HepG2 (cell line): ENCODE data around the gene CCDC85C. TPM values are rescaled to one million over a fixed set of nuclear protein-coding genes. Genes with fewer than 3 reads are reported as not detected.

Experiments used
- ARHGAP35 ChIP-seq: sonication (generic); formaldehyde crosslinking; IDR thresholded peaks from 2 replicates; pipeline ENCODE4 v1.9.0; 2022; ENCODE audit warnings: mild to moderate bottlenecking, inconsistent platforms, moderate library complexity, missing genetic modification reagents, borderline replicate concordance
- ATF7-NPFF ChIP-seq: sonication (generic); formaldehyde crosslinking; IDR thresholded peaks from 2 replicates; pipeline ENCODE4 v1.8.1; 2023; ENCODE audit warnings: mild to moderate bottlenecking, low read depth, missing genetic modification reagents, moderate library complexity
- CBX1 ChIP-seq: IDR thresholded peaks from one replicate; pipeline ENCODE4 v1.6.1; 2016; ENCODE audit warnings: antibody characterized with exemption, low read depth
- CEBPB ChIP-seq: IDR thresholded peaks from 2 replicates; pipeline ENCODE4 v1.6.1; 2011; ENCODE audit warnings: low read depth, low read length, improper control_type of control experiment, borderline replicate concordance
- GPN1 ChIP-seq: sonication (generic); formaldehyde crosslinking; IDR thresholded peaks from 2 replicates; pipeline ENCODE4 v1.5.1; 2020; ENCODE audit warnings: missing genetic modification reagents, borderline replicate concordance
- HNRNPLL ChIP-seq: fragments of 200-400 bp; formaldehyde crosslinking; IDR thresholded peaks from 2 replicates; pipeline ENCODE4 v1.6.1; 2017; ENCODE audit warnings: mild to moderate bottlenecking, low read depth, low read length; ENCODE audit not compliant: poor library complexity, severe bottlenecking
- JARID2 ChIP-seq: sonication (generic); formaldehyde crosslinking; IDR thresholded peaks from 2 replicates; pipeline ENCODE4 v1.8.1; 2023; ENCODE audit warnings: missing genetic modification reagents, inconsistent platforms; ENCODE audit not compliant: insufficient replicate concordance
- JDP2 ChIP-seq: sonication (generic); formaldehyde crosslinking; IDR thresholded peaks from 2 replicates; pipeline ENCODE4 v1.8.1; 2022; ENCODE audit warnings: missing genetic modification reagents, borderline replicate concordance
- MED1 ChIP-seq: sonication (generic); formaldehyde crosslinking; IDR thresholded peaks from 2 replicates; pipeline ENCODE4 v1.4.0; 2020; ENCODE audit warnings: missing genetic modification reagents
- PAXIP1 ChIP-seq: sonication (generic); formaldehyde crosslinking; conservative IDR thresholded peaks from 2 replicates; pipeline ENCODE4 v1.4.0; 2020; ENCODE audit warnings: mild to moderate bottlenecking, missing genetic modification reagents, moderate library complexity
- PRMT3 ChIP-seq: sonication (generic); formaldehyde crosslinking; IDR thresholded peaks from 2 replicates; pipeline ENCODE4 v1.8.1; 2022; ENCODE audit warnings: low read depth, mild to moderate bottlenecking, moderate library complexity, missing genetic modification reagents, borderline replicate concordance
- REL ChIP-seq: sonication (generic); formaldehyde crosslinking; conservative IDR thresholded peaks from 2 replicates; pipeline ENCODE4 v1.8.0; 2022; ENCODE audit warnings: mild to moderate bottlenecking, missing genetic modification reagents, moderate library complexity
- RFX5 ChIP-seq: IDR thresholded peaks from 2 replicates; pipeline ENCODE4 v1.6.1; 2011; ENCODE audit warnings: low read depth, low read length, improper control_type of control experiment
- RXRA ChIP-seq: sonication (generic); formaldehyde crosslinking; IDR thresholded peaks from 2 replicates; pipeline ENCODE4 v1.5.1; 2020; ENCODE audit warnings: missing genetic modification reagents
- SIN3A ChIP-seq: IDR thresholded peaks from 2 replicates; pipeline ENCODE4 v1.6.1; 2011; ENCODE audit warnings: low read depth, mild to moderate bottlenecking, control low read depth, low read length, borderline replicate concordance
- ZBTB44 ChIP-seq: sonication (generic); formaldehyde crosslinking; IDR thresholded peaks from 2 replicates; pipeline ENCODE4 v1.4.0; 2020; ENCODE audit warnings: missing genetic modification reagents
- ZFAT ChIP-seq: sonication (generic); formaldehyde crosslinking; conservative IDR thresholded peaks from 2 replicates; pipeline ENCODE4 v1.8.1; 2023; ENCODE audit warnings: missing genetic modification reagents, inconsistent platforms
- ZNF18 ChIP-seq: sonication (generic); formaldehyde crosslinking; IDR thresholded peaks from 2 replicates; pipeline ENCODE4 v1.8.0; 2022; ENCODE audit warnings: mild to moderate bottlenecking, missing genetic modification reagents; ENCODE audit not compliant: insufficient replicate concordance
- ZNF367 ChIP-seq: sonication (generic); formaldehyde crosslinking; IDR thresholded peaks from 2 replicates; pipeline ENCODE4 v1.4.0; 2020; ENCODE audit warnings: missing genetic modification reagents, borderline replicate concordance
- ZNF790 ChIP-seq: sonication (generic); formaldehyde crosslinking; IDR thresholded peaks from 2 replicates; pipeline ENCODE4 v1.8.0; 2022; ENCODE audit warnings: missing genetic modification reagents, mild to moderate bottlenecking, borderline replicate concordance
- ZSCAN25 ChIP-seq: sonication (generic); formaldehyde crosslinking; IDR thresholded peaks from 2 replicates; pipeline ENCODE4 v1.8.0; 2022; ENCODE audit warnings: mild to moderate bottlenecking, missing genetic modification reagents
- polyA plus RNA-seq, 8 experiments: library from polyadenylated mRNA; depleted of rRNA in 3 of 8; stranded (reverse) in 7 of 8; unstranded in 1 of 8; fragments of >200 nt; fragmentation: Illumina TruSeq in 4 of 8; extraction: Trizol in 4 of 8; gene quantifications; 2 replicates each; pipeline versions ENCODE4 v1.2.1 to v1.2.3, GENCODE V29; 2011 to 2016; ENCODE audit warnings: low read depth in 4 of 8, missing spikeins in 1 of 8, mixed read lengths in 1 of 8; ENCODE audit not compliant: insufficient read depth in 1 of 8
- total RNA-seq, 5 experiments: library from RNA; depleted of rRNA; stranded (reverse); fragments of >200 nt; fragmentation: Illumina TruSeq; extraction: Trizol; gene quantifications; 2 replicates each; pipeline ENCODE4 v1.2.3, GENCODE V29; 2016; ENCODE audit warnings: low read depth in 1 of 5
- TF ChIP-seq, protein P1 (sequence below): sonication (generic); formaldehyde crosslinking; IDR thresholded peaks from 2 replicates; pipeline ENCODE4 v1.8.1; 2023; ENCODE audit warnings: mild to moderate bottlenecking, moderate library complexity, missing genetic modification reagents

The CCDC85C gene
- total and polyA plus RNA-seq, 2 of the 13 experiments (the other 11 are each of a cell fraction or from before 2014, with no cell fraction given), result 18.8 to 43.8 TPM

GRCh38 chr14:99586054-99586760 is 17.8 kb downstream of the CCDC85C start (continued):
- TF ChIP-seq ZBTB44 (CRISPR knock-in tag), result no peak
- TF ChIP-seq ATF7-NPFF (CRISPR knock-in tag), result no peak
- no peak for TF ChIP-seq ZNF367 (CRISPR knock-in tag)
- peak; percentile 61; the same call in 1 of the 2 replicates for TF ChIP-seq RXRA (CRISPR knock-in tag)
- no peak for TF ChIP-seq GPN1 (CRISPR knock-in tag)
- no peak for TF ChIP-seq REL (CRISPR knock-in tag)
- no peak for TF ChIP-seq CBX1
- 0 out of 2 replicates have a peak, but pooled peaks have one; percentile 38 for TF ChIP-seq SIN3A
- no peak for TF ChIP-seq ZNF790 (CRISPR knock-in tag)
- TF ChIP-seq, protein P1, sequence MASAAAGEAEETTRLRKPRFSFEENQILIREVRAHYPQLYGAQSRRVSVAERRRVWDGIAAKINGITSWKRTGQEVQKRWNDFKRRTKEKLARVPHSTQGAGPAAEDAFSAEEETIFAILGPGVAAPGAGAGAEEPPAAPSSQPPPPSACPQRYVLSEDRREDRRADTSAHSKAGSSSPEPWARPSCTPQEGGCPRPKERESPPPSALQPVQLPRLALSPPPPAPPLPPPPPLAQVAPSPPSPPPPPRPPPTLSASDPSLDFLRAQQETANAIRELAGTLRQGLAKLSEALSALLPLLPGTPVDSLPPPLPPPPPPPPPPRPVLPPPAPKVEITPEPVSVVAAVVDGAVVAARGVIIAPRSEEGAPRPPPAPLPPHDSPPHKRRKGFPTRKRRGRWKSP (CRISPR knock-in tag), result no peak
- no peak for TF ChIP-seq ZSCAN25 (CRISPR knock-in tag)
- TF ChIP-seq ZNF18 (CRISPR knock-in tag), result no peak
- no peak for TF ChIP-seq JDP2
- no peak for TF ChIP-seq ZFAT
- TF ChIP-seq PAXIP1 (CRISPR knock-in tag), result peak; percentile 69
- 0 out of 2 replicates have a peak, but pooled peaks have one; percentile 23 for TF ChIP-seq MED1
- no peak for TF ChIP-seq ARHGAP35
- no peak for TF ChIP-seq CEBPB
- TF ChIP-seq PRMT3 (CRISPR knock-in tag), result no peak
- no peak for TF ChIP-seq JARID2
- no peak for TF ChIP-seq RFX5
- TF ChIP-seq HNRNPLL, result no peak
